Activated CD4-positive, CD25-positive, alpha-beta regulatory T cell treated with anti-CD3 and anti-CD28 coated beads, Interleukin-2, amount 50 U/mL, for 16 hours (primary cell): ENCODE measurements around the gene KLF17.

Source experiments
- DNase-seq: peaks from one replicate; pipeline ENCODE4 v3.0.0-alpha.2; 2020; ENCODE audit warnings: low read depth, low spot score

Gene KLF17

DNA sequence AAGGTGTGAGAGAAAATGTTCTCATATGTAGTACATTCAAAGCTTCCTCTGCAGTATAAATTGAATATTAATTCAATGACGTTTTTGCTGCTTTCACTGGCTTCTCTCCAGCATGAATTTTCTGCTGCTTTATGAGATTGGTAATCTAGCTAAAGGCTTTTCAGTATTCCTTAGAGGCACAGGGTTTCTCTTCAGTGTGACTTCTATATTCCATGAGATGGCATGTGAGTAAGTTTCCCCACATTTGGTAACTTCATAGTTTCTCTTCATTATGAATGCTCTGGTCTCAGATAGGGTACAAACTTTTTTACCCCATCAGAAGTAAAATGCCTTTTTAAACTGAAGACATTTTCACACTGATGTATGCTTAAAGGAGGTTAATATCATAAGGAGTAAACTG is 33.2 kb downstream of the KLF17 start:
- DNase-seq, result no peak

- DNase-seq, result no peak
These were observed 34.1 kb downstream of the KLF17 start for GRCh38 chr1:44152692-44153091.

GRCh38 chr1:44154049-44154448 is 35.4 kb downstream of the KLF17 start:
- DNase-seq, result no peak

- DNase-seq, result no peak
These were observed 39.3 kb downstream of the KLF17 start for GRCh38 chr1:44157903-44158302.

- no peak for DNase-seq
These were observed 40.2 kb downstream of the KLF17 start for GRCh38 chr1:44158871-44159270.

- no peak for DNase-seq
These were observed 42.9 kb downstream of the KLF17 start for GRCh38 chr1:44161546-44161945.

DNA sequence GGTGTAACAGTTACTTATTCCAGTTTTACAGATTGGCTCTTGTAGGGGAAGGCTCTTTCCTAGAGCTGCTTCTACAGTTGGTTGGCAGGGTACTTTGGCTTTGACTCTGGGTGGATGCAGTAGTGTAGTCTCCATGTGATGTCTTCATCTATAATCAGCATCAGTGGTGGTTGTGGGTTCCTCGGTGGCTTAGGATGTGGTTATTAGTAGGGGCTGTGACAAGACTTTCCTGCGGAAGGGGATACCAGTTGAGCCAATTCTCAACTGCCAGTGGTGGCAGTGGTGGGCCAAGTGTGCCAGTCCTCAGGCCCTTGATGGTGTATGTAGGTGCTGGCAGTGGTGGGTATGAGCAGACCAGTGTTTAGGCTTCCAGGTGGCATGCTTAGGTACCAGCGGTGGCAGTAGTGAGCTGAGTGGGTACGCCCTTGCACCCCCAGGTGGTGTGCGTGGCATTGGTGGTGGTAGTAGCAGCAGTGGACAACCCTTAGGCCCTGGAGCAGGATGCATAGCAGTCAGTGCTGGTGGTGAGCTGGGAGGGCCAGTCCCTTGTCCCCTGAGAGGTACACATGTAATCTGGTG is 50.0 kb downstream of the KLF17 start:
- DNase-seq, result no peak

- no peak for DNase-seq
These were observed 51.7 kb downstream of the KLF17 start for GRCh38 chr1:44170281-44170823.

- DNase-seq, result no peak
These were observed 56.0 kb downstream of the KLF17 start for GRCh38 chr1:44174630-44175029.
